HepG2 (cell line): ENCODE measurements around the gene FARSB. TPM values are rescaled to one million over a fixed set of nuclear protein-coding genes. Genes with fewer than 3 reads are reported as not detected.

Experiments used
- polyA plus RNA-seq, 8 experiments: library from polyadenylated mRNA; depleted of rRNA in 3 of 8; stranded (reverse) in 7 of 8; unstranded in 1 of 8; fragments of >200 nt; fragmentation: Illumina TruSeq in 4 of 8; extraction: Trizol in 4 of 8; gene quantifications; 2 replicates each; pipeline versions ENCODE4 v1.2.1 to v1.2.3, GENCODE V29; 2011 to 2016; ENCODE audit warnings: low read depth in 4 of 8, missing spikeins in 1 of 8, mixed read lengths in 1 of 8; ENCODE audit not compliant: insufficient read depth in 1 of 8
- total RNA-seq, 5 experiments: library from RNA; depleted of rRNA; stranded (reverse); fragments of >200 nt; fragmentation: Illumina TruSeq; extraction: Trizol; gene quantifications; 2 replicates each; pipeline ENCODE4 v1.2.3, GENCODE V29; 2016; ENCODE audit warnings: low read depth in 1 of 5
- TF ChIP-seq, protein P1 (sequence below): sonication (generic); formaldehyde crosslinking; IDR thresholded peaks from 2 replicates; pipeline ENCODE4 v1.4.0; 2020; ENCODE audit warnings: missing genetic modification reagents, borderline replicate concordance

FARSB gene
- total and polyA plus RNA-seq, 2 of the 13 experiments (the other 11 are each of a cell fraction or from before 2014, with no cell fraction given), result 23.3 to 45.9 TPM

DNA sequence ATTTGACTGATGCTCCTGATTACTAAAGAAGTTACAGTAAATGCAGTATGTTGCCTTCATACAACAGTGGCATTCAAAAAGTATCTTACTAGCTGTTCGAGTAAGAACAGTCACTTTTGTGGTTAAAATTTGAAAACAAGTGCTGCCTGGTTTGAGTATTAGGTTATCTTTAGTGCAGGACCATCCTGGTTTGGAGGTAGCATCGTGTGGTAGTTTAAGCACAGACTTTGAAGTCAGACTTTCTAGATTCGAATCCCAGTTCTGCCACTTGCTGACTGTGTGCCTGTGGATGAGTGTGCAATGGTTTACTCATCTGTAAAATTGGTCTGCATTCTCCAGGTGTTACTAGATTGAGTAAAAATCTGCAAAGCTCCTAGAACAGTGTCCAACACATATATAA is 134.8 kb downstream of the FARSB start (continued):
- TF ChIP-seq, protein P1, sequence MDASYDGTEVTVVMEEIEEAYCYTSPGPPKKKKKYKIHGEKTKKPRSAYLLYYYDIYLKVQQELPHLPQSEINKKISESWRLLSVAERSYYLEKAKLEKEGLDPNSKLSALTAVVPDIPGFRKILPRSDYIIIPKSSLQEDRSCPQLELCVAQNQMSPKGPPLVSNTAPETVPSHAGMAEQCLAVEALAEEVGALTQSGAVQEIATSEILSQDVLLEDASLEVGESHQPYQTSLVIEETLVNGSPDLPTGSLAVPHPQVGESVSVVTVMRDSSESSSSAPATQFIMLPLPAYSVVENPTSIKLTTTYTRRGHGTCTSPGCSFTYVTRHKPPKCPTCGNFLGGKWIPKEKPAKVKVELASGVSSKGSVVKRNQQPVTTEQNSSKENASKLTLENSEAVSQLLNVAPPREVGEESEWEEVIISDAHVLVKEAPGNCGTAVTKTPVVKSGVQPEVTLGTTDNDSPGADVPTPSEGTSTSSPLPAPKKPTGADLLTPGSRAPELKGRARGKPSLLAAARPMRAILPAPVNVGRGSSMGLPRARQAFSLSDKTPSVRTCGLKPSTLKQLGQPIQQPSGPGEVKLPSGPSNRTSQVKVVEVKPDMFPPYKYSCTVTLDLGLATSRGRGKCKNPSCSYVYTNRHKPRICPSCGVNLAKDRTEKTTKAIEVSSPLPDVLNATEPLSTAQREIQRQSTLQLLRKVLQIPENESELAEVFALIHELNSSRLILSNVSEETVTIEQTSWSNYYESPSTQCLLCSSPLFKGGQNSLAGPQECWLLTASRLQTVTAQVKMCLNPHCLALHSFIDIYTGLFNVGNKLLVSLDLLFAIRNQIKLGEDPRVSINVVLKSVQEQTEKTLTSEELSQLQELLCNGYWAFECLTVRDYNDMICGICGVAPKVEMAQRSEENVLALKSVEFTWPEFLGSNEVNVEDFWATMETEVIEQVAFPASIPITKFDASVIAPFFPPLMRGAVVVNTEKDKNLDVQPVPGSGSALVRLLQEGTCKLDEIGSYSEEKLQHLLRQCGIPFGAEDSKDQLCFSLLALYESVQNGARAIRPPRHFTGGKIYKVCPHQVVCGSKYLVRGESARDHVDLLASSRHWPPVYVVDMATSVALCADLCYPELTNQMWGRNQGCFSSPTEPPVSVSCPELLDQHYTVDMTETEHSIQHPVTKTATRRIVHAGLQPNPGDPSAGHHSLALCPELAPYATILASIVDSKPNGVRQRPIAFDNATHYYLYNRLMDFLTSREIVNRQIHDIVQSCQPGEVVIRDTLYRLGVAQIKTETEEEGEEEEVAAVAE, result no peak

Other genes starting within 250 kb of the FARSB start
- not detected in 2 replicates for gene SGPP2, start 231.5 kb downstream of the FARSB start, total RNA-seq (2016; rRNA removed; fragmentation: Illumina TruSeq; extraction: Trizol)
- gene SGPP2, start 231.5 kb downstream of the FARSB start, polyA plus RNA-seq (2011; rRNA removed), result not detected in 2 replicates
- 1.3 and 4.3 TPM in 2 replicates for gene MOGAT1, start 15.6 kb upstream of the FARSB start, total RNA-seq (2016; rRNA removed; fragmentation: Illumina TruSeq; extraction: Trizol)
- gene MOGAT1, start 15.6 kb upstream of the FARSB start, polyA plus RNA-seq (2011; rRNA removed), result 0.81 and 0.98 TPM in 2 replicates
- 168 and 305 TPM in 2 replicates for gene ACSL3, start 204.9 kb upstream of the FARSB start, total RNA-seq (2016; rRNA removed; fragmentation: Illumina TruSeq; extraction: Trizol)
- gene ACSL3, start 204.9 kb upstream of the FARSB start, polyA plus RNA-seq (2011; rRNA removed), result 365 and 432 TPM in 2 replicates